Tibial nerve (tissue), 3 donors: ENCODE data around the gene CEP104.

Source experiments
- POLR2A ChIP-seq, 2 donors: fragments of 450-650 bp; IDR thresholded peaks; one replicate each; pipeline ENCODE4 v1.6.1; 2017; ENCODE audit warnings: antibody characterized with exemption in 2 of 2, mild to moderate bottlenecking in 2 of 2, moderate library complexity in 2 of 2
- TF ChIP-seq, protein P1 (sequence below), 5 experiments: fragments of 200-600 bp in 3 of 5; fragments of 450-650 bp in 2 of 5; sonication (generic) in 3 of 5; IDR thresholded peaks; one replicate each; pipeline ENCODE4 v1.5.1; 2016 to 2019; ENCODE audit warnings: antibody characterized with exemption in 5 of 5, mild to moderate bottlenecking in 3 of 5, moderate library complexity in 2 of 5

DNA sequence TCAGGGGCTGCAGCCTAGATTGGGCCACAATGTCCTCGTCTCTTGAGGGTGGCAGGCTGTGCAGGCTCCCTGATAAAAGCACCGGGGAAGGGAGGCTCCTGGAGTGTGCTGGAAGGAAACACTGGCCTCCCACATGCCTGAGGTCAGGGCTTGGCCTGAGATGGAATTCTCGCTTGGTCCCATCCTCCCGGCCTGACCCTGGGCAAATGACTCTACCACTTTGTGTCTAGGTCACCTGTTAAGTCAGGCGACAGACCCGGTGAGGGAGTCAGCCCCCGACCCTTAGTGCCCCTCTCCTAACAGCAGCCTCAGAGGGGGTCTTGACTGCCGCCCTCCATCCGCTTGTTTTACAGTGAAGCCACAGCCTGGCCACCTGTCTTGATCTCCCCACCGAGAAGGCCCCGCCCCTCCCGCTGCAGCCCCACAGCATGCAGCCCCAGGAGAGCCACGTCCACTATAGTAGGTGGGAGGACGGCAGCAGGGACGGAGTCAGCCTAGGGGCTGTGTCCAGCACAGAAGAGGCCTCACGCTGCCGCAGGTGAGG is 82.0 kb downstream of the CEP104 start:
- TF ChIP-seq, protein P1, sequence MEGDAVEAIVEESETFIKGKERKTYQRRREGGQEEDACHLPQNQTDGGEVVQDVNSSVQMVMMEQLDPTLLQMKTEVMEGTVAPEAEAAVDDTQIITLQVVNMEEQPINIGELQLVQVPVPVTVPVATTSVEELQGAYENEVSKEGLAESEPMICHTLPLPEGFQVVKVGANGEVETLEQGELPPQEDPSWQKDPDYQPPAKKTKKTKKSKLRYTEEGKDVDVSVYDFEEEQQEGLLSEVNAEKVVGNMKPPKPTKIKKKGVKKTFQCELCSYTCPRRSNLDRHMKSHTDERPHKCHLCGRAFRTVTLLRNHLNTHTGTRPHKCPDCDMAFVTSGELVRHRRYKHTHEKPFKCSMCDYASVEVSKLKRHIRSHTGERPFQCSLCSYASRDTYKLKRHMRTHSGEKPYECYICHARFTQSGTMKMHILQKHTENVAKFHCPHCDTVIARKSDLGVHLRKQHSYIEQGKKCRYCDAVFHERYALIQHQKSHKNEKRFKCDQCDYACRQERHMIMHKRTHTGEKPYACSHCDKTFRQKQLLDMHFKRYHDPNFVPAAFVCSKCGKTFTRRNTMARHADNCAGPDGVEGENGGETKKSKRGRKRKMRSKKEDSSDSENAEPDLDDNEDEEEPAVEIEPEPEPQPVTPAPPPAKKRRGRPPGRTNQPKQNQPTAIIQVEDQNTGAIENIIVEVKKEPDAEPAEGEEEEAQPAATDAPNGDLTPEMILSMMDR (IDR thresholded peaks at IDR 0.05) = no peak
- no peak for TF ChIP-seq POLR2A (IDR thresholded peaks at IDR 0.05)
